GM19043 (cell line): Measurements from ENCODE around the gene TNXB.
"Not testable (repeated sequence)": the region's sequence is repeated elsewhere in the genome, so short reads cannot be mapped to it uniquely, and the experiment has no call there.

Experiments
- ATAC-seq: cut with Tn5 transposase; IDR thresholded peaks from one replicate; pipeline ENCODE4 v1.9.1; 2021; ENCODE audit warnings: low read depth; ENCODE audit not compliant: unreplicated experiment

Gene TNXB

GRCh38 chr6:32008616-32009015, 100.5 kb downstream of the TNXB start:
- ATAC-seq = not testable (repeated sequence)

GRCh38 chr6:32008037-32008436, 101.1 kb downstream of the TNXB start:
- ATAC-seq = not testable (repeated sequence)

- not testable (repeated sequence) for ATAC-seq
Observed at GRCh38 chr6:32007086-32007485, 102.1 kb downstream of the TNXB start.

- ATAC-seq = not testable (repeated sequence)
Observed at GRCh38 chr6:32005991-32006529, 103.1 kb downstream of the TNXB start.

- ATAC-seq = not testable (repeated sequence)
Observed at GRCh38 chr6:32005538-32005880, 103.6 kb downstream of the TNXB start.

- ATAC-seq = not testable (repeated sequence)
Observed at GRCh38 chr6:32004864-32005537, 104.1 kb downstream of the TNXB start.

GRCh38 chr6:32004393-32004792, 104.7 kb downstream of the TNXB start:
- ATAC-seq = not testable (repeated sequence)

GRCh38 chr6:32003301-32003700, 105.8 kb downstream of the TNXB start:
- ATAC-seq = not testable (repeated sequence)

GRCh38 chr6:32002546-32003268, 106.4 kb downstream of the TNXB start:
- not testable (repeated sequence) for ATAC-seq

GRCh38 chr6:31996385-31996784, 112.8 kb downstream of the TNXB start:
- not testable (repeated sequence) for ATAC-seq

GRCh38 chr6:31994421-31994820, 114.7 kb downstream of the TNXB start:
- ATAC-seq = not testable (repeated sequence)
